GM12878 (cell line): ENCODE data around the gene PCDHGA3. TPM values are rescaled to one million over a fixed set of nuclear protein-coding genes. Genes with fewer than 3 reads are reported as not detected.
"Not testable (repeated sequence)": the region's sequence is repeated elsewhere in the genome, so short reads cannot be mapped to it uniquely, and the experiment has no call there.

Experiments used
- ATAC-seq: fragments of 200-7000 bp; cut with Tn5 transposase; 3 replicates; pipeline ENCODE4 v1.9.1; 2020; ENCODE audit warnings: mild to moderate bottlenecking, moderate library complexity
- BruUV-seq: library from RNA; stranded (reverse); fragments of 400-500 nt; replicated peaks from 2 replicates; lab custom pipeline; 2021; lab: Mats Ljungman, UMichigan
- CTCF ChIA-PET: fragments of 300-600 bp; sonication (Branson Sonifier 250); formaldehyde crosslinking; extraction: SDS; loops from one replicate; lab custom pipeline; 2021; ENCODE audit warnings: inconsistent platforms; lab: Yijun Ruan, JAX
- POLR2A ChIA-PET: fragments of 350-600 bp; formaldehyde crosslinking; extraction: SDS; loops from one replicate; lab custom pipeline; 2021; ENCODE audit warnings: inconsistent platforms; lab: Charles Lee
- RAD21 ChIA-PET: fragments of 300-600 bp; sonication (Branson Sonifier 250); formaldehyde crosslinking; loops from one replicate; lab custom pipeline; 2023; ENCODE audit warnings: antibody characterized with exemption; ENCODE audit not compliant: unreplicated experiment; lab: Charles Lee
- SMC1A ChIA-PET: fragments of 300-600 bp; sonication (Branson Sonifier 250); formaldehyde crosslinking; loops from one replicate; lab custom pipeline; 2023; ENCODE audit not compliant: unreplicated experiment, uncharacterized antibody; lab: Charles Lee
- DNase-seq: peaks from one replicate; pipeline ENCODE4 v3.0.0-alpha.2; 2011; ENCODE audit warnings: low read depth, low spot score
- FAIRE-seq: peaks from 3 replicates; lab custom pipeline; 2011; peaks lifted over from hg19 to GRCh38; lab: Jason Lieb, UNC
- H2AFZ ChIP-seq: 2 replicates; pipeline ENCODE4 v1.6.0; 2011; ENCODE audit warnings: low read depth, low read length, control low read depth; ENCODE audit not compliant: control insufficient read depth
- H3K27ac ChIP-seq: 2 replicates; pipeline ENCODE4 v1.5.1; 2011; ENCODE audit warnings: control low read depth; ENCODE audit not compliant: control insufficient read depth, insufficient read depth
- H3K27me3 ChIP-seq, 2 experiments: replicated peaks in 1 of 2; 2 replicates each; pipeline versions ENCODE4 v1.6.0 to v1.6.1; 2011; ENCODE audit warnings: low read length in 1 of 2; ENCODE audit not compliant: control insufficient read depth in 2 of 2, insufficient read depth in 2 of 2
- H3K36me3 ChIP-seq, 2 experiments: 2 replicates each; pipeline ENCODE4 v1.5.1; 2011; ENCODE audit warnings: low read length in 1 of 2; ENCODE audit not compliant: control insufficient read depth in 2 of 2, insufficient read depth in 2 of 2
- H3K4me1 ChIP-seq: 2 replicates; pipeline ENCODE4 v1.6.1; 2011; ENCODE audit warnings: mild to moderate bottlenecking, low read length, moderate library complexity, mixed read lengths; ENCODE audit not compliant: control insufficient read depth, insufficient read depth
- H3K4me2 ChIP-seq: 2 replicates; pipeline ENCODE4 v1.6.0; 2011; ENCODE audit warnings: control low read depth; ENCODE audit not compliant: control insufficient read depth, insufficient read depth
- H3K4me3 ChIP-seq: fragments of 200-600 bp; sonication (generic); 2 replicates; pipeline ENCODE4 v1.5.1; 2016
- H3K79me2 ChIP-seq: 2 replicates; pipeline ENCODE4 v1.6.0; 2011; ENCODE audit warnings: low read length; ENCODE audit not compliant: control insufficient read depth, insufficient read depth
- H3K9ac ChIP-seq: 2 replicates; pipeline ENCODE4 v1.8.0; 2011; ENCODE audit warnings: low read length, control low read depth, mixed read lengths; ENCODE audit not compliant: control insufficient read depth, insufficient read depth
- H3K9me3 ChIP-seq: replicated peaks from 3 replicates; pipeline ENCODE4 v1.5.1; 2011; ENCODE audit warnings: mild to moderate bottlenecking, low read length; ENCODE audit not compliant: control insufficient read depth, insufficient read depth
- H4K20me1 ChIP-seq: 2 replicates; pipeline ENCODE4 v1.6.0; 2011; ENCODE audit not compliant: control insufficient read depth, insufficient read depth
- CBX3 ChIP-seq: fragments of 200-600 bp; sonication (generic); IDR thresholded peaks from 2 replicates; pipeline ENCODE4 v1.6.1; 2016; ENCODE audit warnings: low read depth, borderline replicate concordance
- CTCF ChIP-seq, 3 experiments: IDR thresholded peaks in 2 of 3; conservative IDR thresholded peaks in 1 of 3; 2 replicates each; pipeline ENCODE4 v1.5.1; 2011; ENCODE audit warnings: low read depth in 3 of 3, low read length in 3 of 3, mild to moderate bottlenecking in 3 of 3, control low read depth in 2 of 3, moderate library complexity in 2 of 3, inconsistent platforms in 1 of 3, mixed read lengths in 1 of 3; ENCODE audit not compliant: control insufficient read depth in 2 of 3, insufficient read depth in 1 of 3; ENCODE audit errors: extremely low read depth in 1 of 3
- RAD21 ChIP-seq: IDR thresholded peaks from 2 replicates; pipeline ENCODE4 v1.6.1; 2011; ENCODE audit warnings: mild to moderate bottlenecking, low read depth, low read length, moderate library complexity; ENCODE audit not compliant: insufficient read depth
- WGBS: methylation state at CpG from one replicate; pipeline ENCODE4 v1.1.6; 2016; ENCODE audit warnings: low lambda C conversion rate; ENCODE audit not compliant: insufficient replicate concordance, insufficient coverage; ENCODE audit errors: missing lambda C conversion rate; 5-methylcytosine and 5-hydroxymethylcytosine counted together
- in situ Hi-C: fragments of 300-500 bp; cut with MboI; formaldehyde crosslinking; loops from 9 replicates; pipeline ENCODE4 v1.14.3; 2018; ENCODE audit warnings: mixed read lengths
- intact Hi-C: fragments of 100-400 bp; cut with micrococcal nuclease; formaldehyde crosslinking; loops from one replicate; pipeline ENCODE4 v1.14.2; 2022; ENCODE audit not compliant: unreplicated experiment
- polyA plus RNA-seq, 11 experiments: library from polyadenylated mRNA; depleted of rRNA in 4 of 11; unstranded in 6 of 11; stranded (reverse) in 5 of 11; fragments of >200 nt; fragmentation: Nextera tagmentation in 4 of 11; fragmentation: Illumina TruSeq in 1 of 11; extraction: Ambion mirVana in 4 of 11; extraction: Trizol in 1 of 11; gene quantifications; 1 replicate in 1 of 11; 2 replicates in 10 of 11; pipeline versions ENCODE4 v1.2.1 to v1.2.3, GENCODE V29; 2011 to 2016; ENCODE audit warnings: inconsistent platforms in 2 of 11, missing spikeins in 2 of 11, low read depth in 1 of 11
- total RNA-seq, 4 experiments: library from RNA; depleted of rRNA in 3 of 4; stranded (reverse); fragments of >200 nt in 3 of 4; fragmentation: Illumina TruSeq in 1 of 4; extraction: Trizol in 1 of 4; gene quantifications; 2 replicates each; pipeline versions ENCODE4 v1.2.1 to v1.2.3, GENCODE V29; 2013 to 2021

The PCDHGA3 gene
- total and polyA plus RNA-seq, 10 of the 15 experiments (the other 5 are each of a cell fraction or from before 2014, with no cell fraction given): 0.06 to 0.17 (median 0.11) TPM; not detected in 6

- SMC1A ChIA-PET, H3K27me3 ChIP-seq, intact Hi-C loops, H3K36me3 ChIP-seq, H2AFZ ChIP-seq, H3K27ac ChIP-seq, ATAC-seq, H3K4me2 ChIP-seq, BruUV-seq, RAD21 ChIA-PET, H4K20me1 ChIP-seq, H3K9ac ChIP-seq, POLR2A ChIA-PET, FAIRE-seq, H3K4me1 ChIP-seq, H3K4me3 ChIP-seq, H3K9me3 ChIP-seq, DNase-seq, H3K79me2 ChIP-seq, in situ Hi-C loops: not testable (repeated sequence)
- WGBS: 87% methylated on average over 30 of the region's 39 CpGs
- CTCF ChIA-PET: interaction anchor here (1.3 kb wide), 1 partner anchor 13 kb away, joined by 4 read pairs; no protein-coding TSS in a partner anchor
Measured at GRCh38 chr5:141332571-141332970, 11.1 kb upstream of the PCDHGA3 start.

- ChIA-PET CTCF (interaction anchor here (1.4 to 1.7 kb wide), 2 partner anchors 16 to 18 kb away, joined by 5 read pairs; partner anchors contain the start of gene TAF7), SMC1A (interaction anchor here (1.3 to 1.6 kb wide), 2 partner anchors 10 to 225 kb away, joined by 3 to 6 read pairs; no protein-coding TSS in a partner anchor), POLR2A (no interaction called here), RAD21 (interaction anchor here (0.7 kb wide), 1 partner anchor 225 kb away, joined by 3 read pairs; no protein-coding TSS in a partner anchor)
- BruUV-seq: no TSS peak
- ATAC-seq (peak; percentile 49), DNase-seq (no peak), FAIRE-seq (no peak)
- 42% methylated on average over 27 of the region's 27 CpGs for WGBS
- no peaks in the 10 kb centered on the region; the same call in 1 of the 3 replicates for H3K9me3 ChIP-seq
- H3K4me3 ChIP-seq: no peak within 1 kb of the TSS
- H3K27ac ChIP-seq: no peak within 1 kb of the TSS
- H3K4me1 ChIP-seq: no peaks in the 10 kb centered on the region
- TF ChIP-seq CBX3: no peak
- TF ChIP-seq CTCF (IDR thresholded peaks at IDR 0.05 in 2 of 3, conservative IDR thresholded peaks at IDR 0.05 in 1 of 3; ENCODE audit: control insufficient read depth in 2 of 3, extremely low read depth in 1 of 3, insufficient read depth in 1 of 3, low read depth in 3 of 3, low read length in 3 of 3): peak; percentile 16 to 46 (median 40); a peak in 5 of 6 replicates
- peak; percentile 42 for TF ChIP-seq RAD21
- H2AFZ ChIP-seq: no peak within 1 kb of the TSS
- H3K79me2 ChIP-seq: no peaks in the 10 kb centered on the region
- no peak within 1 kb of the TSS for H3K4me2 ChIP-seq
- no peaks in the 10 kb centered on the region for H4K20me1 ChIP-seq
- in situ Hi-C loops: no loop called here
- intact Hi-C loops: no loop called here
- no peaks in the 10 kb centered on the region for H3K27me3 ChIP-seq
- no peak within 1 kb of the TSS for H3K9ac ChIP-seq
- H3K36me3 ChIP-seq: no peaks in the 10 kb centered on the region
Measured at GRCh38 chr5:141338538-141339306, 4.9 kb upstream of the PCDHGA3 start, which contains the start of gene PCDHGA2. Gene PCDHGA2, plus strand, starts transcription at chr5:141338760.

GRCh38 chr5:141340781-141341354 lies 2.8 kb upstream of the PCDHGA3 start:
- H4K20me1 ChIP-seq, POLR2A ChIA-PET, H3K4me3 ChIP-seq, H3K27ac ChIP-seq, H3K36me3 ChIP-seq, ATAC-seq, CTCF ChIA-PET, DNase-seq, H3K9ac ChIP-seq, intact Hi-C loops, SMC1A ChIA-PET, H3K27me3 ChIP-seq, H3K9me3 ChIP-seq, H3K79me2 ChIP-seq, BruUV-seq, H3K4me2 ChIP-seq, in situ Hi-C loops, H3K4me1 ChIP-seq, RAD21 ChIA-PET, FAIRE-seq, H2AFZ ChIP-seq: not testable (repeated sequence)
- 77% methylated on average over 36 of the region's 45 CpGs for WGBS
